ENCODE measurements around the gene ANKRD24.
"Not testable (repeated sequence)": the region's sequence is repeated elsewhere in the genome, so short reads cannot be mapped to it uniquely, and the experiment has no call there.

ANKRD24 gene

GRCh38 chr19:4233282-4233853 is 50.9 kb downstream of the ANKRD24 start:
- no peak for DNase-seq

- DNase-seq, result no peak
Measured at GRCh38 chr19:4234142-4234861, 51.8 kb downstream of the ANKRD24 start.

- no peak for DNase-seq
Measured at GRCh38 chr19:4234862-4235201, 52.3 kb downstream of the ANKRD24 start.

GRCh38 chr19:4237510-4237909 is 55.0 kb downstream of the ANKRD24 start:
- not testable (repeated sequence) for DNase-seq

GRCh38 chr19:4238831-4239230 is 56.3 kb downstream of the ANKRD24 start:
- no peak for DNase-seq

DNA sequence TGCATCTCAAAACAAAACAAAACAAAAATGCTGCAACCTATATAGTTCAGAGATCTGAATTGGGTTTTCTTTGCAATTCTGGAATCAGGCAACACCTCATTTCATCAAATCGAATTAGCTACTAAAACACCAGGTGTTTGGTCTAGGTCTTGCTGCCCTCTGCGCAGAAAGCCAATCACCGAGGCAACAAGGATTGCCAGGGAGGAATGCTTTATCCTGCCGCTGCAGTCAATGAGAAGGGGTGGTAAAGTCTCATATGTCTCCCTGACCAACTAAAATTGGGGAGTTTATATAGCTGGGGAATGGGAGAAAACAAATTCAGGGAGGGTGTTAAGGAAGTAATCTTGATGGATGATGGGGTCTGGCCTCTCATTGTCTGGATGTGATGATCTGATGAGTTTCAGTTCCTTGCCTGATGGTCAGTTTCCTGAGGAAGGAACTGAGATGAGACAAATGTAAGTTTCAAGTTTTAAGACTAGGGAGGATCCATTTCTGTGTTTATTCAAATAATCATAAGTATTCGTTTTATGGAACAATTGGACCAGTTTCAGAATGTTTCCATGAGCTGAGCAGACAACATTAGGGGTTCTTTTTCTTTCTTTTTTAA is 59.4 kb downstream of the ANKRD24 start:
- DNase-seq, result no peak

DNA sequence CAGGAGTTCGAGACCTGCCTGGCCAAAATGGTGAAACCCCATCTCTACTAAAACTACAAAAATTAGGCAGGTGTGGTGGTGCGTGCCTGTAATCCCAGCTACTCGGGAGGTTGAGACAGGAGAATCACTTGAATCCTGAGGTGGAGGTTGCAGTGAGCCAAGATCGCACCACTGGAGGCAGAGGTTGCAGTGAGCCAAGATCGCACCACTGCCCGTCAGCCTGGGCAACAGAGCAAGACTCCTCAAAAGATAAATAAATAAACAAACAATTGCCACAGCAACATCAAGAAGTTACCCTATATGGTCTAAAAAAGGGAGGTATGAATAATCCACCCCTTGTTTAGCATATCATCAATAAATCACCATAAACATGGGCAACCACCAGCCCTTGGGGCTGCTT is 63.4 kb downstream of the ANKRD24 start:
- DNase-seq, result not testable (repeated sequence)

DNA sequence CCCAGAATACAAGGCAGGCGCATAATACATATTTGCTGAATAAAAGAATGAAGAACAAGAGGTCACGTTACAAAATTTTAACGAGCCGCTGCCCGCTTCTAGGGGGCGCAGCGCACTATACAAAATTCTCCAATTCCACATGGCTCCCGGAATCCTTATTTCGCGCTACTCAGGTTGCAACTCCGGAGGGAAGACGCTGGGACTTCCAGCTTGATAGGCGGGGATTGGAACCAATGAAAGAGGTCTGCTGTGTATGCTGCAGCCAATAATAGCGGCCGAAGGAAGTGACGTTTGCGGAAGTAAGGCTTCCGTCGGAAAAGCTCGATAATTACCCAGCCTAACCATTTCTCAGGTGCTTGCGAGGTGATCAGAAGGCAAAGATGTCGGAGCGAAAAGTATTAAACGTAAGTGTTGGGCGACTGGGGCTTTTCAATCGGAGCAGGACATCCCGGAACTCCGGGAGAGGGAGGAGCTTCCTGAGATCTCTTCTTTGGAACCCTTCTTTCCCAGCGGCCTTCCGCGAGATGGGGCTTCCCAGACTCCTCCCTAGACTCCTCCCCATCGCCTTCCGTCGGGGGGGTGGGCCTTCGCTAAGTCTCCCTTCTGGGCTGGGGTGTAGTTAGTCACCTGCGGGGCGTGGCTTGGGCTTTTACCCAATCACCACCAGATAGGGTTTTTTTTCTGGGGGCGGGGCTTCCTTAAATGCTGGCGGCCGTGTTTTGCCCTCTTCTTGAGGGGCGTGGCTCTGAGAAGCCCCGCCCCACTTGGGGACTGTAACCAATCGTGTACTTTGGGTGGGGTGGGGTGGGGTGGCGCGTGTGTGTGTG is 64.5 kb downstream of the ANKRD24 start, which contains the start of gene YJU2:
Gene YJU2 (plus strand): TSS at position 314 of the 827 bp plus-strand sequence. CDS start 67 bp downstream, at position 381.
- DNase-seq, result no peak

GRCh38 chr19:4256563-4256962 is 74.1 kb downstream of the ANKRD24 start:
- DNase-seq, result no peak

DNA sequence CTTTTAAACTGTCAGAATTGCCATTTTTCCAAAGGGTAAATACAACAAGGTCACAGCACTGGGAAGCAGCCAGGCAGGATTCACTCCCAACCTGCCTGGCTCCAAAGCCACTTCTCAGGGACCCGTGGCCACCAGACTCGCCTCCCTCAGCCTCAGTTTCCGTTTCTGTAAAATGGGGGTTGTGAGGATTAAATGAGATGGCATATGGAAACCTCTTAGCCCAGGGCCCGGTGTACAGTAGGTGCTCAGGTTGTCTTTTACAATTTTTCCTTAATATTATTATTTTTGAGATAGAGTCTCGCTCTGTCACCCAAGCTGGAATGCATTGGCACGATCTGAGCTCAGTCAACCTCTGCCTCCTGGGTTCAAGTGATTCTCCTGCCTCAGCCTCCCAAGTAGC is 74.5 kb downstream of the ANKRD24 start:
- no peak for DNase-seq

- DNase-seq, result no peak
Measured at GRCh38 chr19:4258181-4258580, 75.7 kb downstream of the ANKRD24 start.

GRCh38 chr19:4260613-4261191 is 78.2 kb downstream of the ANKRD24 start:
- no peak for DNase-seq

GRCh38 chr19:4264812-4265211 is 82.3 kb downstream of the ANKRD24 start:
- no peak for DNase-seq

DNA sequence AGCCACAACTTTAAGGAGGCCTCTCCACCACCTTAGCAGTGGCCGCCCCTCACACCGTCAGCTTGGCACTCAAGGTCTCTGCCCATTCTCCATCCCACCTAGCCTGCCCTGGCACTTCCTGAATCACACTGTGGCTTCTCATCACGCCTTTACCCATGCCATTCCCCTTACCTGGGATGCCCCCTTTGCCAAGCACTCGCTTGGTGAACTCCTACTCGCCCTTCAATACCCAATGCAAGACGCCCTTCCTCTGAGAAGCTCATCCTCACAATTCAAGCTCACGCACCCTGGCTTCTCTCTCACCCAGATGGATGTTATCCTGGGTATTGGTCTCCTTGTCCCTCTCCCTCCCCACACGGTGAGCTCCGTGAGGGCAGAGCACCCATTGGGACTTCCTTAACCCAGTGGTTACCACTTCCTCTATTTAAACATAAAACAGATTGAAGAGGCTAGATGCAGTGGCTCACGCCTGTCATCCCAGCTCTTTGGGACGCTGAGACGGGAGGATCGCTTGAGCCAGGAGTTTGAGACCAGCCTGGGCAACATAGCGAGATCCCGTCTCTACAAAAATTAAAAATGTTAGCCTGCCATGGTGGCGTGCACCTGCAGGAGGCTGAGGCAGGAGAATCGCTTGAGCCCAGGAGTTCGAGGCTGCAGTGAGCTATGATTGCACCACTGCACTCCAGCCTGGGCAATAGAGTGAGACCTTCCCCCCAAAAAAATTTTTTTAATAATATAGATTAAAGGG is 83.9 kb downstream of the ANKRD24 start:
- DNase-seq, result no peak

GRCh38 chr19:4267101-4267900 is 84.8 kb downstream of the ANKRD24 start:
- DNase-seq, result no peak

GRCh38 chr19:4267901-4268815 is 85.7 kb downstream of the ANKRD24 start:
- DNase-seq, result no peak

DNA sequence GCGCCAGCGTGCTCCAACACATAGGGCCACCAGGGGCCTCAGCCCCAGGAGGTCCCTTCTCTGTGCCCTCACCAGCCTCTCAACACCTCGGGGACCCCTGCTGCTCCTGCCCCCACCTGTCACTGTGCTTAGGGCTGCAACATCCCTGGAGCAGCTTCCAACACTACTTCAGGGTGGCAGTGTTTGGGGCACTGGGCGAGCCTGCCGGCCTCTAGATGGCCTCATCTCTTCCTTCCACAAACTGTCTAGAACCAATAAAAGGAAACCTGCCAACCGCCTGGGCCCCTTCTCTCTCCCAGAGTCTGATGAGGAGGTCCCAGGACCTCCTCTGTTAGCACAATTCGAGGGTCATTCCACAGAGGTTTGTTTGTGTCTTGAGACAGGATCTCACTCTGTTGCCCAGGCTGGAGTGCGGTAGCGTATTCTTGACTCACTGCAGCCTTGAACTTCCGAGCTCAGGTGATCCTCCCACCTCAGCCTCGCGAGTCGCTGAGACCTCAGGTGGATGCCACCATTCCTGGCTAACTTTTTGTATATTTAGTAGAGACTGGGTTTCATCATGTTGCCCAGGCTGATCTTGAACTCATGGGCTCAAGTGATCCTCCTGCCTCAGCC is 86.4 kb downstream of the ANKRD24 start:
- DNase-seq, result no peak

DNA sequence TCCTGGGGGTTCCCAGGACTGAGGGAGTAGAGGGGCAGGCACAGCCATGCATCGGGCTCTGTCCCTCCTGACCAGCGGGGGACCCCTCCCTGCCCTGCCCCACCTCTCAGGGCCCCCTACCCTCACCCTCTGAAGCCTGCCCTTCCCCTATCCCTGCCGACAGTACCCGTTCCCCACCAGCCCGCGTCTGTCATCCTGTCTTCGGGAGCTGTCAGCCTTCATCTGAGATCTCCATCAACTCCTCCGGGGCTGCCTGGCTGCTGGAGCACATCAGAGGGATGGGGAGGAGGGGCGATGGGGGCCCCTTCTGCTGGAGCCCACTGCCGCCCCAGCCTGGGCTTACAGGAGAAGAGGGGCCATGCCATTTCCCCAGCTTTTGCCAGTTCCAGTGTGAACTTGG is 90.4 kb downstream of the ANKRD24 start:
- DNase-seq, result no peak

- not testable (repeated sequence) for DNase-seq
Measured at GRCh38 chr19:4274321-4274686, 91.8 kb downstream of the ANKRD24 start.

Measured in cortex of kidney (tissue), 1 donor.